Jurkat, Clone E6-1 (cell line): ENCODE data around the gene SDCBP2.

Experiments used
- DNase-seq: peaks from one replicate; pipeline ENCODE4 v3.0.0-alpha.2; 2011; ENCODE audit warnings: low read depth, low spot score
- H3K4me3 ChIP-seq: 2 replicates; pipeline ENCODE4 v1.5.1; 2011; ENCODE audit warnings: mild to moderate bottlenecking, low read length, control low read depth, moderate library complexity

SDCBP2 gene

DNA sequence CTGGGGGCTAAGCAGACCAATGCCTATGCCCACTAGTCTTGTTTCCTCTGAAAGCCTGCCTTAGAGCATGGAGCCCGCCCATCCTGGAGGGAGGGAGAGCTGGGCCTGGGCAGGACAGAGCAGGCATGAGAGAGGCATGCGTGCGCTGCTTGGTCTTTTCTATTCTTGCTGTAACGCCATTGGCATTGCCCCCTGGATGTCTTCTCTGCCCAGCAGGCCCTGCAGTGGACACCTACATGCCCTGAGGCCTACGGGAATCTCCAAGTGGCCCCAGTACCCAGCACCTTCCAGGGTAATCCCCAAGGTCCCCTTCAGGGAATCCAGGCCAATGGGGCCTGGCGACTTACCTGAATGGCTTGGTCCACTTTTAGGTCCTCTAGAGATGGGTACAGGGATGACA is 8.9 kb downstream of the SDCBP2 start:
- H3K4me3 ChIP-seq: no peak overlapping the region
- DNase-seq: no peak

DNA sequence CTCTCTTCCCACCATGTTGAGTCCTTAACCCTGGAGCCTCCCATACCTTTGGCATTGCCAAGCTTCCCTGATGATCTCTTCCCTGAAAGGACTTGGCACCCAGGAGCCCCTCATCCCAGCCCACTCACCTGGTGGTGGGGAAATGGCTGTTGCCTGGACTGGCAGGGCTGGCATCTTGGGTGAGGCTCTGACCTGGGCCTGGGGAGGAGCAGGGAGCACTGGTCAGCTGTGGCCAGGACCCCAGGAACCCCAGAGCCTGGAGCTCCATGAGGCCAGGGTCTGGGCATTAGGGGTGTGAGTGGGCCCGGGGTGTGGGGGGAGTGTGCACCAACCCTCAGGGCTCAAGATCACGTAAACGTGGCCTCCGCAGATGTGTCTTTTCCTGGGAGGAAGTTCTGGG is 9.5 kb downstream of the SDCBP2 start:
- no peak for DNase-seq
- no peak overlapping the region for H3K4me3 ChIP-seq

GRCh38 chr20:1319051-1319450 is 9.9 kb downstream of the SDCBP2 start:
- H3K4me3 ChIP-seq: no peak overlapping the region
- no peak for DNase-seq

GRCh38 chr20:1317545-1318255 is 11.2 kb downstream of the SDCBP2 start:
- DNase-seq: no peak
- H3K4me3 ChIP-seq: no peak overlapping the region

- H3K4me3 ChIP-seq: no peak overlapping the region
- DNase-seq: no peak
Measured at GRCh38 chr20:1315804-1316203, 13.1 kb downstream of the SDCBP2 start.

GRCh38 chr20:1313236-1313964 is 15.5 kb downstream of the SDCBP2 start:
- no peak for DNase-seq

DNA sequence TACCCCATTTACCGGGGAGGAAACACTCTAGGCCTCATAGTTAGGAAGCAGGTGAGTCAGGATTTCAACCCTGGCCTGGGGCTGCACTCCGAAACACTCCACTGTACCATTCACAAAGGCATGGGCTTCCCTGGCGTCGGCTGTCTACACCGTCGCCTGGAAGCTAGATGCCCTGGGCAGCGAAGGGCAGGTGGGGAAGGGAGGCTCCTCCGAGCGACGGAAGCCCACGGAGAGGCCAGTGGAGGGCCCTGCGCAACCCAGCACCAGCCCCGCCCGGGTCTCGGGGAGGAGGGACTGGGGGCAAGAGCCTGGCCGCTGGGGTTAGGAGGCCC is 16.1 kb downstream of the SDCBP2 start:
- DNase-seq: no peak
- no peak overlapping the region for H3K4me3 ChIP-seq

More at GRCh38 chr20:1313236-1313964, 15.5 kb downstream of the SDCBP2 start:
- H3K4me3 ChIP-seq: no peak overlapping the region

GRCh38 chr20:1312308-1312707 is 16.6 kb downstream of the SDCBP2 start:
- no peak overlapping the region for H3K4me3 ChIP-seq
- DNase-seq: no peak

DNA sequence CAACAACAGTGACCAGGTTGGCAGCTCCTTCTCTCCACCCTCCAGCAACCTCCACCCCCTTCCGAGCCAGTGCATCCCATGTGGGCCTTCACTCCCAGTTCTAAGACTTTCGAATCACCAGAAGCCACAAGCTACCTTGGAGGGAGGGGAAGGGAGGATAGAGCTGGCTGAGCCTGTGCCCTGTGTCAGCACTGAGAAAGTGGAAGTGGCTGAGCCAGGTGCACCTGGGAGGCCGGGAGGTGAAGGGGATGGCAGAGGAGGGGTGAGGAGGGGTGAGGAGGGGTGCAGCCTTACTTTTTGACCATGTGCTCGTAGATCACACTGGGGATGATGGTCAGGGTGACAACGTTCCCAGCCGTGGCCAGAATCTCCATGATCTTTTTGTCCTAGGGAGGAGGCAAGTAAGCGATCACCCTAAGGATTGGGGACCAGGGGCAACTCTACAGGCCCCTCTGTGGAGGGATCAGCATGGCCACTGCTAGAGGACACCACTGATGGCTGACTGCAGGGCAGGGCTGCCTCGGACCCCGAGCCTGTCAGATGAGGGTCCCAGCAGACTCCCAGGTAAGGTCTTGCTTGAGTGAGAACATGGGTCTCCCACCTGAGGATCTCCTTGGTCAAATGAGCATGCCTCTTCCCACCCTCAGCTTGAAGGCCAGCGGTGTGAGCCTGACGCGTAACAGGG is 18.3 kb downstream of the SDCBP2 start:
- H3K4me3 ChIP-seq: no peak overlapping the region
- DNase-seq: no peak

- no peak for DNase-seq
Measured at GRCh38 chr20:1310071-1310470, 18.9 kb downstream of the SDCBP2 start.

DNA sequence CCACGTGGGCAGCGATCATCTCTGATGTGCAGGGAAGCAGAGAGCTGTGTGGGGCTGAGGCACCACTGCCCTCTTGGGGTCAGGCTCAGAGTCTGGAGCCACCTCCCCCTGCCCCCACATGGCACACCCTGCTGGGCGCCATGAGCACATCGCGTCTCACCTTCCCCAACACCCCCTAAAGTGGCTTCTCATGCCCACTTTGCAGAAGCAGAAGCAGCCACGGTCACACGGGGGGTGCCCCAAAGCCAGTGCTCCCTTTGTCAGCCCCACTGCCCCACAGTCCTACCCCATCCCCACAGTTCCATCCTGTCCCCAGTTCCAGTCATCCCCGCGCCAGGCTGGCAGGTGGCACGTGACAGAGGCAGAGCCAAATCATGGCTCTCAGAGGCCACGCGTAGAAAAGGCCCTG is 19.5 kb downstream of the SDCBP2 start:
- no peak overlapping the region for H3K4me3 ChIP-seq
- DNase-seq: no peak

More at GRCh38 chr20:1310071-1310470, 18.9 kb downstream of the SDCBP2 start:
- H3K4me3 ChIP-seq: no peak overlapping the region

DNA sequence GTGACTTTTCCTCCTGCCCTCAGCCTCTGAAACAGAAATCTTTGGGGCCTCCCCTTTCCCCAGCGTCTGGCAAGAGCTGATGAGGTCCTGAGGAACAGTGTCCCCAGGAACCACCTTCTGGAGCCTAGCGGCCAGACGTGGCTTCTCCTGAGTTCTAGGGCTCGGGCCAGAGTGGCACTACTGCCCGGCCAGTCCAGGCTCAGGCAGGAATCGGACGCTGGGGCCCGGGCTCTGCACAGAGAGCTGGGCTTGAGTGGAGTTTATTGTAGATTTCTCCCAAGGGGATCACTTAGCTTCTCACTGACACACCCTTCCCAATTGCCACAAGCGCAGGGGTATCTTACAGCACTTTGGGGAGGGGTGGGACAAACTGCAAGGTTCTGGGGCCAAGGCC is 20.2 kb downstream of the SDCBP2 start:
- H3K4me3 ChIP-seq: no peak overlapping the region
- no peak for DNase-seq

- no peak for DNase-seq
- H3K4me3 ChIP-seq: no peak overlapping the region
Measured at GRCh38 chr20:1308067-1308701, 20.8 kb downstream of the SDCBP2 start.

DNA sequence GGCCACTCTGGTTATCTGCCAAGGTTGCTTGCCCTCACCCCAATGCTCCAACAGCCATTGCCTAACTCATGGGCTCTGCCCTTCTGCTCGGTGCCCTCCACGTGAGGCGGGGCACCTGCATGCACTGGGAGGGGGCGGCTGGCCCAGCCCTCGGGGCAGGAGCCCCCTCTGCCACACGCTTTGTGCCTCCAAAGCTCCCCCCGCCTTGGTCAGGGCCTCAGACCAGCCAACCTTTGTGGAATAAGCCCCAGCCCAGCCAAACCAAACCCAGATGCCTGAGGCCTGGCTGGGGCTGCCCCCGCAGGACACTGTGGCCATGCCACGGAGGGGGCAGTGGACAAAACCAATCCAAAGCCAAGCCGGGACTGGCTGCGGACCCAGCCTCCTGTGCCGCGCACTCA is 21.4 kb downstream of the SDCBP2 start:
- DNase-seq: no peak
- H3K4me3 ChIP-seq: no peak overlapping the region

DNA sequence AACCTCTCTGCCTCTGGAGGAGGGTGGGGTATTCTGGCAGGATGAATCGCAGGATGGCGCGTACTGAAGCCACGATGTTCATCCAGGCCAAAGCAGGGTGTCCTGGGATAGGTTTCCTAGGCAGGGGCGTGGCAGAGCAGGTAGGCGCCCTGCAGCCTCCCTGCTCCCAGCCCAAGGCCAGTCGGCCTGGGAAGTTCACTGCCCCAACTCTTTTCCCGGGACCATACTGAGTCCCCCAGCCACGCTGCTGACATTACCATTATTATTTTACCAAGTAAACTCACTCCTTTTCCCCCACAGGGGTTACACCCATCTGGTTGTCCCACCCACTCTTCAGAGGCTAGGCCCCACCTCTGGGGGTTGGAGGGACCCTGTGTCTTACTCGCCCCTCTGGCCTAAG is 21.8 kb downstream of the SDCBP2 start:
- no peak overlapping the region for H3K4me3 ChIP-seq
- no peak for DNase-seq

- DNase-seq: no peak
- H3K4me3 ChIP-seq: no peak overlapping the region
Measured at GRCh38 chr20:1306316-1307135, 22.4 kb downstream of the SDCBP2 start.

GRCh38 chr20:1305712-1306111 is 23.2 kb downstream of the SDCBP2 start:
- no peak overlapping the region for H3K4me3 ChIP-seq
- DNase-seq: no peak

DNA sequence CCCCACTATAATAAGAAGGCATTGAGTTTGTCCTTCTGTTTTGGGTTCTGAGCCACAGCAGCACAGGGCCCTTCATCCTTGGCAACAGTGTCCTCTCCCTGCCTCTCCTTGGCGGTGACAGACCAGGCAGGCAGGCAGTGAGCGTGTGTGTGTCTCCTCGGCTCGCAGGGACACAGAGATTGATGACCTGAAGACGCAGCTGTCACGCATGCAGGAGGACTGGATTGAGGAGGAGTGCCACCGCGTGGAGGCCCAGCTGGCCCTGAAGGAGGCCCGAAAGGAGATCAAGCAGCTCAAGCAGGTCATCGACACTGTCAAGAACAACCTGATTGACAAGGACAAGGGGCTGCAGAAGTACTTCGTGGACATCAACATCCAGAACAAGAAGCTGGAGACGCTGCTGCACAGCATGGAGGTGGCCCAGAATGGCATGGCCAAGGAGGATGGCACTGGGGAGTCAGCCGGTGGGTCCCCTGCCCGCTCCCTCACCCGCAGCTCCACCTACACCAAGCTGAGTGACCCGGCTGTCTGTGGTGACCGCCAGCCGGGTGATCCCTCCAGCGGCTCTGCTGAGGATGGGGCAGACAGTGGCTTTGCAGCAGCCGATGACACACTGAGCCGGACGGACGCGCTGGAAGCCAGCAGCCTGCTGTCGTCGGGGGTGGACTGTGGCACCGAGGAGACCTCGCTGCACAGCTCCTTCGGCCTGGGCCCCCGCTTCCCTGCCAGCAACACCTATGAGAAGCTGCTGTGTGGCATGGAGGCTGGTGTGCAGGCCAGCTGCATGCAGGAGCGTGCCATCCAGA is 24.0 kb downstream of the SDCBP2 start:
- no peak overlapping the region for H3K4me3 ChIP-seq
- no peak for DNase-seq
